GM18861 (cell line): ENCODE measurements around the gene SLC15A5.
A peak's percentile ranks its signal among the peaks of the same experiment; 100 is the strongest.

Experiments used
- ATAC-seq: cut with Tn5 transposase; IDR thresholded peaks from one replicate; pipeline ENCODE4 v1.9.1; 2021; ENCODE audit not compliant: unreplicated experiment

Gene SLC15A5

DNA sequence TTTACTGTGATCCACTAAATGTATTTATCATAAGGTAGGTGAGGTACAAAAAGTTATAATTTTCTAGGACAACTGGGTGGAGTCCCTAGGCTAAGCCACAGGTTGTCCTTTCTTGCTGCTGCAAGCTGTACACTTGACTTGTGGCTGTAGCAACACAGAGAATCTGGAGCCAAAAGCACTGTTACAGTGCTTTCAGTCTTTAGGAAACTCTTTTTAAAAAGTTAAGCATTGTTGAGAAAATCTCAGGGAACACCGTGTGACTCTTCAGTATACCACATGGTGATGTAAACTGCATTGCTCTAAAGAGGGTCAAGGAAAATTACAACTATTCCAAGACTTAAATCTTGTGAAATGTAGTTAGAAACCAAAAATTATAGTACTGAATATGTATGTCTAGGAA, 11.4 kb downstream of the SLC15A5 start:
- ATAC-seq, result no peak

DNA sequence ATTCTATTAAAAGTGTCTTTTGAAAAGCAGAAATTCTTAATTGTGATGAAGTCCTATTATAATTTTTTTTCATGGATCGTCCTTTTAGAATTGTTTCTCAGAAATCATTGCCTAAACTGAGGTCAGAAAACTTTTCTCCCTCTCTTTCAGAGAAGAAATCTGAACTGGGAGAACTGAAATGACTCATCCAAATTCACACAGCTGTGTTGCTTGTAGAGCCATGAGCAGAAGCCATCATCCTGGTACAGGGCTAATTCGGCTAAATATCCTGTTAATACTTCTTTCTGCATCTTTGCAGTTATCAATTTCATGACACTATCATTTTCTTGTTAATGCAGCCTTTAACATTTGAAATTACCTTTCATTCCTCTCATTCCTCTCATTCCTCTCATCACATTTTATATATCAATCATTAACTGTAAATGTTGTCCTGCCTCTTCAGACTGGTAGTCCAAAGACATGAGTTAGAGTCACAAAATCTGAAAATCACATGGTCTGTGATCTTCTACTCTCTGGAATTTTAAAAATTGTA, 15.5 kb downstream of the SLC15A5 start:
- no peak for ATAC-seq

DNA sequence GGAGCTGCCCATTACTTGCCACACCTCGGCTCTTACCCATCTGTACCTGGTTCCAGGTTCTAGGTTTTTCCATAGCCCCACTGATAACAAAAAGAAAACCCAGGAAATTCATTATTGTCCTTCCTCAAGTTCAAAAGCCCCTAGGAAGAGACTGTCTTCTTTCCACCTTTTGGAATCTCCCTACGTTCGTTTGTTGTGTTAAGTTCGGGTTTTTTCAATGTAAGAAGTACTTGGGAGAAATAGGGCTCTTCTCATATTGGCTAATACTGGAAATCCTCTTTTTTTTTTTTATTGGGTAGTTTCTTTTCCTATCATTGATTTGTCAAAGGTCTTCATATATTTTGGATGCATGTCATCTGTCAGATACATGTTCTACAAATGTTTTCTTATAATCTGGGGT, 17.3 kb downstream of the SLC15A5 start:
- ATAC-seq, result no peak

DNA sequence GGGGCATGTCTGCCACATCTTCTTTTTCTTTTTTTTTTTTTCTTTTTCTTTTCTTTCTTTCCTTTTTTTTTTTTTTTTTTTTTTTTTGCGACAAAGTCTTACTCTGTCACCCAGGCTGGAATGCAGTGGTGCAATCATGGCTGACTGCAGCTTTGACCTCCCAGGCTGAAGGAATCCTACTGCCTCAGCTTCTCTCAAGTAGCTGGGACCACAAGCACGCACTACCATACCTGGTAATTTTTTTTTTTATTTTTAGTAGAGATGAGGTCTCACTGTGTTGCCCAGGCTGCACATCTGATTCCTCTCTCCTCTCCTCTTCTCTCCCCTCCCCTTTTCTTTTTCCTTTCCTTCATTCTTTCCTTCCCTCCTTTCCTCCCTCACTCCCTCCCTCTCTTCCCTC, 18.5 kb downstream of the SLC15A5 start:
- no peak for ATAC-seq

DNA sequence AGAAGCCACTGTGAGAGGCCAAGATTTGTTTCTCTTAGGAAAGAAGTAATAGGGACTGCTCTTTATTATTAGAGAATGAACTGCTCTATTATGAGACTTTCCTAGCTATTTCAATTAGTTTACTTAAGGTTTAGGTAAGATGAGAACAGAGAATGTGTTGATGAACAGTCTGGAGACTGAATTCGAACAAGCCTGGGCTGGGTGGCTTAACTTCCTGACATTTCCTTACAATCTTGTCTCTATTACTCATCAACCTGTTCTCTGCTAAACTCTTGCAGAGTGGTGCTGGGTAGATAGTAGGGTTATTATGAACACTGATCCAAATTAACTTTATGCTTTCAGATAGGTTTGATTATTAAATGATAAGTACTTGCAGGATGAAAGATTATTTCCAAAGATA, 31.2 kb downstream of the SLC15A5 start:
- no peak for ATAC-seq

DNA sequence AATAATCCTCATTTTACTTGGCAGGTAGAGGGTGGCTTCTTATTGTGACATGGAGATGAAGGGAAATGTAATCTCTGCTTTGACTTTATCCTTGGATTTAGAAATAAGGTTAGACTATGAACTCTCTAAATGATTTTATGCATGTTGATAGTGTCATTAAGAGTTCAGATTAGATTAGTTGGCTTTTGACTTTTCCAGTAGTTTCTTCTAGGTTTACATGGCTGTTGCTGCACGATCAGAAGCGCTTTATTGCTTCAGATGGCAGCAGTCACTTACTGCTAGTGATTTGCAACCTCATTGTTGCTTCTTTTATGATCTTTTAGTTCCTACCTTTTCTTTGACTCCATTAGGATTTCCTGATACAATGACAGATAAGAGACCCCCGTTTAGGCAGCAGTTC, 32.3 kb downstream of the SLC15A5 start:
- ATAC-seq, result no peak

DNA sequence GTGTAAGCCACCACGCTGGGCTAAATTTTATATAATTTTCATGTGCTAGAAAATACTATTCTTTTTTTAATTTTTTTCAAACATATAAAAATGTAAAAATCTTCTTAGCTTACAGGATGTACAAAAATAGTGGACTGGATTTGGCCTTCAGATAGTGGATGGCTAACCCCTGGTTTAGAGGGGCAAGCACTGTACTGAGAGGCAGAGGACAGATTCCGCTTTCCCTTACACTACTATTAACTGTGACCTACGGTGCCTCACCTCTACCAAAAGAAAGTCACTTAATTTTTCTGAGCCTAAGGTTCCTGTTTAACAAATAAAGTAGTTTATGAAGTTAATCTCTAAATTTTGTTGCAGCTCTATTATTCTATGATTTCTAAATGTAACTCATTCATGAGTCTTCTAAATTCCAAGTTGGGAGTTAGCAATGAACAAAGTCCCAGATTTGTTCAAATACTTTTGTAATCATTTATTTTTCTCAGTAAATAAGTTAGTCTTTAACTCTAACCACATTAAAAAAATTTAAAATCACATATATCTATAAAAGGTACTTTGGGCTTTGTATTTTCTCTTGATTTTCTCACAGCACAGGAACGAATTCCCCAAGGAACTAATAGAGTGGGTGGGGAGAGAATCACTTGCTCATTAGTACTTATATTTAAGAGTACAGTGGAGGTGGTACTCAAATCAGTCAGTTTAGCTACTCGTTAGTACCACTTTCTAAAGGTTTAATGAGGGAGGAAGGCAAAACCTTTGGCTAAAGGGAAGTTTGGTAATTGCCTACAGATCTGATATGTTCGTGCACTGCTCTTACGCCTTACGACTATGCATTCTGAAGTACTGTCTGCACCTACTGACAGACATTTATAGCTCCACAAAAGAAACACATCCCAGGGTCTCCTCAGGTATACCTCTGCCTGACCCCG, 33.7 kb downstream of the SLC15A5 start:
- ATAC-seq, result no peak

DNA sequence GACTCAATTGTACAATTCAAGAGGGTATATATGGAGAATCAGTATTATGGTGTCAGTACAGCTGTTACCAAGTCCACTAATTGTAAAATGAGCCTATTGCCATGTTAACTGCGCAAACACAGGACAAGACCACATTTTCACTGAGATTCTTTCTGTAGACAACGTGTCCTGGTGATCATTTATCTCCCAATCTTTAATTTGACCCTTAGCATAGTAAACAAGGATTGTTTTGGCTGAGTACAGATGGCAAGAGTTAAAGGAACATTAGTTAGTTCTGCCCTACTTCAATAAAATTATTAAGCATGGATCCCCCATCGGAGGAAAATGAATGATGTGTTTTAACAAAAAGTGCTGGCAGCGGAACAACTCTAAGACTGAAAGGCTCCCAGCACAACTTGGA, 36.1 kb downstream of the SLC15A5 start:
- no peak for ATAC-seq

DNA sequence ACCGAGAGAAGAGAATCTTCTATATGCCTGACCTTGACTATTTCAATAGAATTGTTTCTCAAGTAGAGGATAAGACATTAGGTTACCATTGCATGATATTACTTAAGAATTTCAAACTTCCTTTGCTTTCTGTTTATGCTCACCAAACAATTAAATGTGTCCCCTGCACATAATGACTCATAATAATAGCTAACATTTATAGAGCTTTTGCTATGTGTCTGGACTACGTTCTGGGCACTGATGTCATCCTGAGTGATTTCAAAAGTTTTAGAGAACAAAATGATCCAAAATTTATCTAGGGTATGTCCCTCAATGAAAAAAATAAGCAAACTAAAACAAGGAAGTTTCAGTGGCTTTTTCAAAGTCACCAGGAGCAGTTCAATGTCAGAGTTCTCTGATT, 38.8 kb downstream of the SLC15A5 start:
- ATAC-seq, result no peak

DNA sequence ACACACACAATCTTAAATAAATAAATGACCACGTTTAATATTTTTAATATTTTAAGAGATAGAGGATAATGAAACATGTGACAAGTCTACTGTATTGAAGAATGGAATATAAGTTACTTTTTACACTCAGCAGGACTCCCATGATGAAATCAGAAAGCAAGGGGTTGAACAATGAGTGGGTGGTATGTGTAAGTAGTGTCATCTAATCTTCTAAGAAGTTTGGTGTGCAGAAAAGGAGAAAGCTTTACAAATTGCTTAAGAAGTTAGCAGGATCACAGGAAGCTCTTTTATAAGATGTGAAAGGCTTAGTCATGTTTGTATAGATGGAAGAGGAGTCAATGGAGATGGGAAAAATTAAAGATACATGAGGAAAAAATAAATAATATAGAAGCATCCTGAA, 47.8 kb downstream of the SLC15A5 start:
- ATAC-seq, result no peak

DNA sequence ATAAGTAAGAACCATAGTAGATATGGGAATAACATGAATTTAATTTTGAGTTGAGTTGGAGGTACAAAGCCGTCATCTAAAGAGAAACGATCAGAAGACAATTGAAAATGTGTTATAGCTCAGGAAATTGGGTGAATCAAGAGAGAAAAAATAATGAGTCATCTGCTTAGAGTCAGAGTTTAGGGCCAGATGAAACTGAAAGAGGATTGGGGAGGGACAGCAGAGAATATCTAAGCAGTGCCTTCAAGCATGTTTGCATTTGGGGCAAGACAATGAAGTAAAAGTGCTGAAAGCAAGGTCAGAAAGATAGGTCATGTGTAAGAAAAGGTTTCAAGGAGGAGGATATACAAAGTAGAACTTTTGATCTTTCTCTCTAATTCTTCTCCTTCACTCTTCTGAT, 49.4 kb downstream of the SLC15A5 start:
- ATAC-seq, result no peak

DNA sequence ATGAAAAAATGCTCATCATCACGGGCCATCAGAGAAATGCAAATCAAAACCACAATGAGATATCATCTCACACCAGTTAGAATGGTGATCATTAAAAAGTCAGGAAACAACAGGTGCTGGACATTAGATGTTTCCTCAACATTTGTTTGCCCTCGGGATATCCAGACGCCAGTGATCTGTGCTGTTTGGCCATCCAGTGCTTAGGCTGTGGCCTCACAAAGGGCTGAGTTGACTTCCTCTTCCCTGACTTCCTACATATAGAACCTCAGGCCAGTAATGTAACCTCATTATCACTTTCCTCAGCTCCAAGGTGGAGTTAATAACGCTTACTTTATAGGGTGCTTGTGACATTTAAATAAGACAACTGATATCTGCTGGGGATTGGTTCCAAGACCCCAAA, 51.8 kb downstream of the SLC15A5 start:
- no peak for ATAC-seq

DNA sequence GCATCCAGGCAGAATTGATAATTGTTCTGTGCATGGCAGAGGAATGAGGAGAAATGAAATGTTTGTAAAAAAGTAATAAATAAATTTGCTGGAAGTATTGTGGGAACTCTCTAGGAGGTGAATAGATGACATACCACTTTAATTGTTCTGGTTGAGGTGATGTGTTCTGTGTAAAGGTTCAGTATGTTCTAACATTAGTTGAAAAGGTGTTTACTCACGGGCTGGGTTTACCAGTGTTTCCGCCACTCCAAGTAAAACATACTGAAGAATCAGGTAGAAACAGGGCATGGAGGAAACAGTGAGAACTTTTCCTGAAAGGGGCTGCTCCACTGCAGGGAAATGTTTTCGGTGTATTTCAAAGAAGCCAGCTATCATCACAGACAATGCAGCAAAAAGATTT, 53.3 kb downstream of the SLC15A5 start:
- no peak for ATAC-seq

DNA sequence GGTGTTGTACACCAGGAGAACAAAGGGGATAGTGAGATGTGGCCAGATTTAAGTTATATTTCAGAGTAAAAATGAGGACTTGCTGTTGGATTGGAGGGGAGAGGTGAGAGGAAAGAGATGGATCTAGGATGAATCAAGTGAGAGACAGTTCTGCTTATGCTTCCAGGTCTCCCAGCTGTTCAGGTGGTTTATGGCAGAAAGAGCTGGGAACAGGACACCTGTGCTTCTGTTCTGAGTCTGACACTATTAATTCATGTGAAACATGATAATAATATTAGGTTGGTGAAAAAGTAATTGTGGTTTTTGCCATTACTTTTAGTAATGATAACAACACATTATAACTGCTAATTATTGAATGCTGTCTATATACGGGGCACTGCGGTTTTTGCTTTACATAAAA, 55.7 kb downstream of the SLC15A5 start:
- no peak for ATAC-seq

DNA sequence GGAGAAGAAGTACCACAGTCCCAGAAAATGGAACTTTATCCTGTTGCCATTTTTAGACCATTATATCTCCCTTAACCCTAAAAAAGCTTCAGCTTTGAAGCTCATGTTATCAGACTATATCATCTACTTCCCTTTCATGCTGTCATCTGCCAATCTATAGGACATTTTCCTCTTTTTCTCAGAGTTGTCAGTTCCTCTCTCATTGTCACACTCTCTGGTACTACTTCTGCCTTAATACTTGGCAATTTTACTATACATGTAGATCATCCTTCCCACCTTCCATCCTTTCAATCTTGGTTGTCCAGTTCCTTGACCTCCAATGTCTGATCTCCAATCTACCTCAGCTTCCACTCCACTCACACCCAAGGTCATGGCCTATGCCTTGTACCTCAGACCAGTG, 57.4 kb downstream of the SLC15A5 start:
- ATAC-seq, result no peak

DNA sequence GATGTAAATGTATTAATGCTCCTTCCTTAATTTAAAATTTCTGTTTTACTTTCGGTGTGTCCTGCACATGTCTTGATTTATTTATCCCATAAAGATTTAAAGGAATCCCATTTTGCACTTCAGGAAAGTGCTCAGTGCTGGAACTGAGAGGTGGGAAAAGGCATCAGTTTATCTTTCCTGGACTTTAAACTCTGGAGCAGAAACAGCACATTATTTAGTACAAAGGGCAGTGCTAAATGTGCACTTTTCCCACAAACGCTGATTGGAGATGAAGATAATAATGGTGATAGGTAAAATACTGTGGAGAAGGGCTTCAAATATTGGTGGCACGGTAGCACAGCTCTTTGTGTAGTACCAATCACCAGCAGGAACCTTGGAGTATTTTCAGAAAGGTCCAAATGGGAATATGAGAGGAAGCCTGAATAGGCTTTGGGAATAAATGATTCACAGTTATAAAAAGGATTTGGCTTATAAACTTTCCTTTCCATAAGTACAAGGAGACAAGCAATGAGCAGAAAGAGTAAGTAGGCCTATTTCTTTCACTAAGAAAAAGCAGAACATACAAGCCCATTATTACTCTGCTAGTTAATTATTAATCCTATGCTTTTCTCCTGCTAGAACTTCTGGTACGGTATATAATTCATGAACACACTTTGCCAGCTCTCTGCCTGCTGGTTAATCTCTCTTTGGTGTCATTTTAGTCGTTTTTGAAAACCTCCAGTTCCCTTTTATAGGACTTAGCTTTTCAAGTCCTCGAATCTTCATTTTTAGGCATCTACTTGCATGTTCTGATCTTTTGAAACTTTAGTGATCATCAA, 58.3 kb downstream of the SLC15A5 start:
- no peak for ATAC-seq

DNA sequence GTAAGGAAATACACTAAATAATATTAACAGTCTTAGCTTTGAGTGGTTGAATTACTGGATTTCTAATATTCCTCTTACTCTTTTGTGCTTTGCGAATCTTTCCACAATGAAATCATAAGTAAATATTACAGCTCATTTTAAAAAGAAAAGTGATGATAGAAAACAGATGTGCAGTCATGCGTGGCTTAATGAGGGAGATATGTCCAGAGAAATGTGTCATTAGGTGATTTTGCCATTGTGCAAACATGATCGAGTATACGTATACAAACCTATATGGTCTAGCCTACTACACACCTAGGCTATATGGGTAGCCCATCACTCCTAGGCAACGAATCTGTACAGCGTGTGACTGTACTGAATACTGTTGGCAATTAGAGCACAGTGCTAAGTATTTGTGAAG, 59.3 kb downstream of the SLC15A5 start:
- ATAC-seq, result no peak

DNA sequence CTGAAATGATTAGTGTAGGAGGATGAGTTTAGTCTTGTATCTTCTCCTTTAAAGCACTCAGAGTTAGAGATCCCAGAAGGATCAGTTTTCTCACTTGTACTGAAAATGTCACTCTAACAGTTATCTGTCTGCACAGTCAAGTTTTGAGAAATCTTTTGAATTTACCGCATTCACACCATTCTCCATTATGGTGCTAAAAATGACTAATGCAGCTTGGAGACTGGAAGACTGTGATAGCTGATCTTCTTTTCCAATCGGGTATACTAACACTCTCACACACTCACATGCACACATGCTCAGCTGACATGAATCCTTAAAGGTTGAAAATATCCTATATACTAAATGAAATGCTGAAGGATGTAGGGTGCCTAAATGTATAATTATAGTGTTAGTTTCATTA, 65.8 kb downstream of the SLC15A5 start:
- no peak for ATAC-seq

DNA sequence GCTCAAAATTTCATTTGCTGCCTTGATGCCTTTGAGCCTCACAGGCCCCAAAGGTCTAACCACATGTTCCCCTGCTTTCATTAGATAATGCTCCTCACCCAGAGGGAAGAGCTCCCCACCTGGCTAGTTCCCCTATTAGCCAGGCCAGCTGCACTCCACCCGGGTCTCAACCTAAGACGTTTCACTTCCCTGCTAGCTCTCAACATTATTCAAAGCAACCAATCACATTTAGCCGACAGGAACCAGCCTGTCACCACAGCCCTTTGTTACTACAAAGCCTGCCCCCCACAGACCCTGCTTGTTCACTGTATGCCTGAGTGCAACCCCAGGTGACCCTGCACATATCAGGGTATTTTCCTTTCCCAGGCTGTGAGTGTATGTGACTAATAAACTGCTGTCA, 78.6 kb downstream of the SLC15A5 start:
- peak; percentile 94 for ATAC-seq

DNA sequence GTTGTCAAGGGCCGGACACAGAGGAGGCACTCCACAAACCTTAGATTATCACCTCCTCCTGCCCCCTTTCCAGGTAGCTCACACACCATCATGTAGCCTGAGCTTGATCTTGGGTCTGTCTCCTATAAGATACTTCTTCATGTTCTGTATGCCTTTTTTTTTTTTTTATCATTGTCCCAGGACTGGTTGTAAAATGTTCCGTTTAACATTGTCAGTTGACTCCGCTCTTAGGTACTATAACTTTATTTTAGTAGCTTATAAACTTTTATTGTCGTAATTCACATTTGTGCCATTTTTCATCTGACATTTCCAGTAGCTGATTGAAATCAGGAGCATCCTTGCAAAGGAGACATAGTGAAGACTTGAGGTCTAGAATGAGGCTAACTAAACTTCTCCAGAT, 79.9 kb downstream of the SLC15A5 start:
- no peak for ATAC-seq

DNA sequence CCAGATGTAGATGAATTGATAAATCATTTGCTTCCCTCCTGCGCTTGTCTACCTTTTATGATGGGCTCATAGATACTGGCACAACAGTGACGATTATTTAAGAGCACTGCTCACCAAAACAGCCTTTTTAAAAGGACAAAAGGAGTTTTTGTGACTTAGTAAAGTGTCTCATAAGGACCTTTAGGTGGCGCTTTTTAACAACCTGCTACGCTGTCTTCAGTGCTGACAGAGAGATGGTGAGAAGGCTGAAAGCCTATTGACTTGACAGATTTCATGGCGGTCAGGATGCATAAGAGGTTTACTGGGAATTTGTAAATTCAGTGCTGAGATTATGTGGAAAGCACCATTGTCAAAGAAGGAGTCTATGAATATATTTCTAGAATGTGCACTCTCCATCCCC, 87.6 kb downstream of the SLC15A5 start:
- ATAC-seq, result no peak

DNA sequence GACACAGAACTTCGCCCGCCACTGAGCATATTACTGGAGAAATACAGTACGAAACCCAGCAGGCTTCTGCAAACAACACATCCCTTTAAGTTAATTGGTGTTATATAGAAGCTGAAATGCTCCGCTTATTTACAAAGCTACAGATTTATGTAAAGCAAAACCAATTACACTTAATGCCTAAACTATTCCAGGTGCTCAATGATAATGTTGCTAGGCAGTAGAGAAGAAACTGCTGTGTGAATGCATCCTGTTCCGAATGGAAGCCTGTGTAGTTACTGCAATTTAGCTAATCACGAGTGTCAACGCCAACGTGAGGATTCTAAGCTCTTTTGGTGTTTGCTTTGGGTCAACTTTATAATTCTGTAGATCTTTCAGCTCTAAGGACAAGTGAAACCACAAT, 89.8 kb downstream of the SLC15A5 start:
- ATAC-seq, result no peak
